Right cardiac atrium (tissue), 5 donors: Measurements from ENCODE around the gene CEP85. TPM values are rescaled to one million over a fixed set of nuclear protein-coding genes. Genes with fewer than 3 reads are reported as not detected.

Experiments
- ATAC-seq, 2 donors: fragments of 200-7000 bp; cut with Tn5 transposase; one replicate each; pipeline versions ENCODE4 v1.8.0 to v1.9.1; 2020; ENCODE audit warnings: moderate library complexity in 2 of 2, mild to moderate bottlenecking in 1 of 2
- DNase-seq, 3 donors: peaks; one replicate each; pipeline ENCODE4 v3.0.0-alpha.2; 2020
- H3K27ac ChIP-seq: one replicate; pipeline ENCODE4 v1.5.1; 2013; ENCODE audit warnings: mild to moderate bottlenecking, low read length, control low read depth, moderate library complexity
- H3K27me3 ChIP-seq: one replicate; pipeline ENCODE4 v1.6.1; 2013; ENCODE audit not compliant: control insufficient read depth, insufficient read depth
- H3K4me1 ChIP-seq: one replicate; pipeline ENCODE4 v1.6.1; 2013; ENCODE audit warnings: low read length; ENCODE audit not compliant: control insufficient read depth, insufficient read depth
- H3K4me3 ChIP-seq: one replicate; pipeline ENCODE4 v1.5.1; 2013; ENCODE audit warnings: low read length, control low read depth
- H3K9me3 ChIP-seq: one replicate; pipeline ENCODE4 v1.6.1; 2013; ENCODE audit warnings: low read length; ENCODE audit not compliant: control insufficient read depth
- WGBS: extraction: QIAGEN DNeasy Blood & Tissue Kit; methylation state at CpG from one replicate; pipeline ENCODE4 v1.1.7; 2013; 5-methylcytosine and 5-hydroxymethylcytosine counted together
- intact Hi-C, 4 donors: fragments of 100-400 bp; cut with DNase I; formaldehyde crosslinking; loops; one replicate each; pipeline versions ENCODE4 v1.11.0 to v1.14.0; 2022 to 2023
- polyA plus RNA-seq: library from polyadenylated mRNA; stranded (reverse); fragments of 200-250 nt; gene quantifications from one replicate; pipeline ENCODE4 v1.2.3, GENCODE V29; 2013
- total RNA-seq, 4 donors: library from RNA; stranded (reverse); fragmentation: NEBNext Ultra II Directional; extraction: Animal tissue kit (Norgen Biotek cat#: 25700); gene quantifications; one replicate each; pipeline ENCODE4 v1.2.1, GENCODE V29; 2021
- donor health status: healthy with polysubstance abuse.
- donor health status: DM: no; HTN: yes; CAD: no.
- donor health status: DM: no; HTN: no; CAD: no.
- donor health status: DM: no; HTN: yes; CAD: no; lungs with severe emphysema.
- donor health status: DM: yes; HTN: yes; CAD: no.

Gene CEP85
- total and polyA plus RNA-seq, 5 donors: 18.9 to 56.2 (median 24.8) TPM

DNA sequence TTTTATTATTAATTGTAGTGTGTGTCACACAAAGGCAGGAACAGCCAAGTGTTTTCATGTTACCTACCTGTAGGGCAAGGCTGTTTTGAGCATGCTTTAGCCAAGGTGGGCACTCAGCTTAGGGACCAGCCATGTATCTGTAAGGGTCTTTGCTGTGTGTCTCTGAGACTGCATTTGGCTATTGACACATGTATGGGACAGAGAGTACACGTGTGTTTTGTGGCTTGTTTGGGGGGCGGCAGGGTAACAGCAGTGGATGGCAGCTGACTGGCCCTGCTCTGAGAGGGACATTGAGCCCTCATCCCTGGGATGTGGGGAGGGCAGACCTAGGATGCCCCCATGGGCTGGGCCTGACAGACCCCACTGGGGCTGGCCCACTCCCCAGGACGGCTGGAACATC, 36.7 kb upstream of the CEP85 start:
- no peak overlapping the region for H3K4me3 ChIP-seq
- H3K4me1 ChIP-seq: peaks cover 3% of the 10 kb centered on the region
- ATAC-seq (no peak), DNase-seq (no peak)
- H3K27ac ChIP-seq: no peak overlapping the region
- 91% methylated on average over 3 of the region's 3 CpGs for WGBS
- intact Hi-C loops: no loop called here
- H3K27me3 ChIP-seq: no peaks in the 10 kb centered on the region
- H3K9me3 ChIP-seq: no peaks in the 10 kb centered on the region

DNA sequence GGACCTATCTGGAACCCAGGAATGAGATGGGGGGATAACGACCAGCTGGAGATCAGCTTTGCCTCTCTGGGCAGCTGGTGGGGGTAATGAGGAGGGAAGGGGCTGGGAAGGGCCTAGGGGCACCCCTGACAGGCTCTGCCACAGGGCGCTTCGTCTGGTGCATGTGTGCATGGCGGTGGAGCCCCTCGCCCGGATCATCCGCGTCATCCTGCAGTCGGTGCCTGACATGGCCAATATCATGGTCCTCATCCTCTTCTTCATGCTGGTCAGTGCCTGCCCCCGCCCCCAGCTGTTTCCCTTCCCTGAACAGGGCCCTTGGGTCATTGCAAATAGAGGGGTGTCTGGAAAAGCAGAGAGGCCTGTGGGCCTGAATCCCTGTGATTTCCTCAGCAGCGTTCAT, 36.2 kb upstream of the CEP85 start:
- WGBS: 86% methylated on average over 11 of the region's 11 CpGs
- peaks cover 3% of the 10 kb centered on the region for H3K4me1 ChIP-seq

DNA sequence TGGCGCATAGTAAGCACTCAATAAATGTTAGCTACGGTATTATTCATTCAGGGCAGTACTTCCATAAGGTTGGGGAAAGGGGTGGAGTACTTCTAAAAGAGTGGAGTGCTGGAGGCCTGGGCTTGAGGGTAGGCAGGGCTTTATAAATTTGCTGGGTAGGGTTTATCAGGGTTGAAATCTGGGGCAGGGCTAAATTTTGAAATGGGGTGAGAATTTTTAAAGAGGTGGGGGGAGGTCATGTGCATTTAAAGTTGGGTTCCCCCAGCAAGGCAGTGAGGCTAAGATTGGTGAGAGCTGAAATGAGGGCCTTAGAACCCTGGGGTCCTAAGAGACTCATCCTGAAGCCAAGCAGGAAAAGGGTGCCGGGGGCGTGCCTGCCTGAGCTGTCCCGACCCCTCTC, 33.6 kb upstream of the CEP85 start:
- intact Hi-C loops: no loop called here
- no peak for ATAC-seq
- DNase-seq: no peak
- 74% methylated on average over 5 of the region's 5 CpGs for WGBS
- Histone ChIP-seq H3K27ac (no peak overlapping the region), H3K4me3 (no peak overlapping the region), H3K9me3 (no peaks in the 10 kb centered on the region), H3K4me1 (peaks cover 3% of the 10 kb centered on the region), H3K27me3 (no peaks in the 10 kb centered on the region)

More for the DNA sequence above, 36.2 kb upstream of the CEP85 start:
- Histone ChIP-seq H3K4me3 (no peak overlapping the region), H3K9me3 (no peaks in the 10 kb centered on the region), H3K27ac (no peak overlapping the region), H3K27me3 (no peaks in the 10 kb centered on the region)
- intact Hi-C loops: no loop called here
- no peak for DNase-seq
- no peak for ATAC-seq

DNA sequence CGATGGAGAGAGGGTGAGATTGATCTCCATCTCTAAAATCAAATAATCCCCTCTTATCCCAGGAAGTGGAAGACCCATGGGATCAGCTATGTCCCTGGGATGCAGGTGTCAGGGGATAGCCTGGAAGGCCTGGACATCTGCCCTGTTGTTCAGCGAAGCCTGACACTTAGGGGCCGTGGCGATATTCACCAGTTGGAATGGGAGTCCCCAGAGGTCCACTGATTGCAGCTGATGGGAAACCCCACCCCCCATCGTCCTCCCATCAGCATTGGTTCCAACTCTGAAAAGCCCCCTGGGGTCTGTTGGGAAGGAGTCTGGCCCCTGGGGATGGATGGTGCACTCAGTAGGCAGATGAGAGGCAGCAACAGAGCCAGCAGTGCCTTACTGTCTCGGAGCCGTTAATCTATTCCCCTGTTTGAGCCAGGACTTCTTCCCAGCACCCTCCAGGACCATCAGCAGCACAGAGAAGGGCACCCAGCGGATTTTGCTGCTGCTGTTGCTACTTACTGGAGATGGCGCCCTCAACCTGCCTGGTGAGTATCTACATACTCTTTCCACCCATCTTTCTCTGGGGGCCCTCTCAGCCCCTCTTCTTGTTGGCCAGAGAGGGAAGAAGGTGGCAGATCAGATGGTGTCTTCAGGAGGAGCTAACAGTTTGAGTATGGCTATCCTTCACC, 30.2 kb upstream of the CEP85 start:
- H3K27me3 ChIP-seq: no peaks in the 10 kb centered on the region
- H3K4me3 ChIP-seq: no peak overlapping the region
- no peaks in the 10 kb centered on the region for H3K9me3 ChIP-seq
- DNase-seq (no peak), ATAC-seq (no peak)
- 75% methylated on average over 9 of the region's 9 CpGs for WGBS
- no peak overlapping the region for H3K27ac ChIP-seq
- intact Hi-C loops: no loop called here
- peaks cover 3% of the 10 kb centered on the region for H3K4me1 ChIP-seq

DNA sequence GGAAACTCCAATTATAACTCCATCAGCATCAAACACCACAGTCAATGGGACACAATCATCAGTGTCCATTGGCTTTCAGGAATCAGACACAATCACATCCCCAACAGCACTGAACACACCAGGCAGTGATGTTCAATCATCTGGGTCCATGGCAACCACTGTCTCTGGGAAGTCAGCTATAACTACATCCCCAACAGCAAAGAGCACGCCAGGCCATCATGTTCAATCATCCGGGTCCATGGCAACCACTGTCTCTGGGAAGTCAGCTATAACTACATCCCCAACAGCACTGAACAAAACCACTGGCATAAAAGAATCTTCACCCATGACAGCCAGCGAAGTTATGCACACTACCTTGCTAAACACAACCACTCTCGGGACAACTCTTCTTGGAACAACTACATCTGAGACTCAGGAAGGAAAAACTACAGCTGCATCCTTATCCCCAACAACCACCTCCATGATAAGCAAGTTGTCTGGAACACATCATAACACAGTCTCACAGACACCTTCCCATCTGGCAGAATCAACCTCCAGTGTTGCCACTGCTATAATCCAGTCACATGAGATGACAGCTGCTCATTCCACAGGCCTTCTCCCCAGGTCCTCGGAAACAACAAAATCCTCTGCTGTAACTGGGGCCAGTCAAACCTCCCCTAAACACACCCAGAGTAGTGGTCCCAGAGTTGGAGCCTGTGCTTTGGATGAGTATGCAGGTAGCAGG, 23.7 kb upstream of the CEP85 start:
- no peaks in the 10 kb centered on the region for H3K9me3 ChIP-seq
- H3K27me3 ChIP-seq: no peaks in the 10 kb centered on the region
- DNase-seq (no peak), ATAC-seq (peak; percentile 26 to 29)
- no peak overlapping the region for H3K4me3 ChIP-seq
- 50% methylated on average over 5 of the region's 5 CpGs for WGBS
- H3K4me1 ChIP-seq: no peaks in the 10 kb centered on the region
- intact Hi-C loops: no loop called here
- H3K27ac ChIP-seq: no peak overlapping the region

DNA sequence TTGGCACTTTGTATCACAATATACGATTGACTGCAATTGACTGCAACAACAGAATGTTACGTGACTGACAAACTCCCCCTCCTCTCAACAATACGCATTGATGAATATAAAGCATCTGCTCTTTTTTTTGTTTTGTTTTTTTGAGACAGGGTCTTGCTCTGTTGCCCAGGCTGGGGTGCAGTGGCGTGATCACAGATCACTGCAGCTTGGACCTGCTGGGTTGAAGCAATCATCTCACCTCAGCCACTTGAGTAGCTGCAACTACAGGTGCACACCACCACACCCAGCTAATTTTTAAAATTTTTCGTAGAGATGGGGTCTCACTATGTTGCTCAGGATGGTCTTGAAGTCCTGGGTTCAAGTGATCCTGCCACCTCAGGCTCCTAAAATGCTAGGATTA, 21.3 kb upstream of the CEP85 start:
- ATAC-seq (no peak), DNase-seq (no peak)
- Histone ChIP-seq H3K4me3 (no peak overlapping the region), H3K27ac (no peak overlapping the region), H3K4me1 (no peaks in the 10 kb centered on the region), H3K9me3 (no peaks in the 10 kb centered on the region), H3K27me3 (no peaks in the 10 kb centered on the region)
- intact Hi-C loops: no loop called here
- WGBS: 85% methylated on average over 5 of the region's 5 CpGs

DNA sequence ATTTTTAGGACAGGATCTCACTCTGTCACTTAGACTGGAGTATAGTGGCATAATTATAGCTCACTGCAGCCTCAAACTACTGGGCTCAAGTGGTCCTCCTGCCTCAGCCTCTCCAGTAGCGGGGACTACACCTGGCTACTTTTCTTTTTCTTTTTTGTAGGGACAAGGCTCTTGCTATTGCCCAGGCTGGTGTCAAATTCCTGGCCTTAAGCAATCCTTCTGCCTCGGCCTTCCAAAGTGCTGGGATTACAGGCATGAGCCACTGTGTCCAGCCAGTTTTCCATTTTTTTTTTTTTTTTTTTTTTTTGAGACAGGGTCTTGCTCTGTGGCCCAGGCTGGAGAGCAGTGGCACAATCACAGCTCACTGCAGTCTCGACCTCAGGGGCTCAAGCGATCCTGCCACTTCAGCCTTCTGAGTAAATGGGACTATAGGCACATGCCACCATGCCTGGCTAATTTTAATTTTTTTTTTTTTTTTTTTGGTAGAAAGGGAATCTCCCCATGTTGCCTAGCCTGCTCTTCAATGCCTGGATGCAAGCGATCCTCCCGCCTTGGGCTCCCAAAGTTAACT, 20.6 kb upstream of the CEP85 start:
- ATAC-seq: no peak
- intact Hi-C loops: no loop called here
- no peak for DNase-seq

DNA sequence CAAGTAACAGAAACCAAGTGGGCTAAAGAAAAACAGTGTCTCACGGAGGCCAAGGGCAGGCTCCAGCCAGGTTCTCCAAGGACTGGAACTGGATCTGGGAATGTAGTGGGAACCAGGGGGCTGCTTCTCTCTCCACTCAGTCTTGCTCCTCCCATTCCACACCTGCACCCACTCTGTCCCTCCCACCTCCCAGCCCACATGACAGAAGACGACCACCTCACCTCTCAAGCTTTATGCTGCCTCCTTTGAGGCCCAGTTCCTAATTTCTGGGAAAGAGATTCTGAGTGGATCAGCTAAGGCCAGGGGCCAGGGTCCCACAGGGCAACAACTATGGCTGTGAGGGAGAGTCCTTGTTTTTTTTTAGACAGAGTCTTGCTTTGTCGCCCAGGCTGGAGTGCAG, 18.8 kb upstream of the CEP85 start:
- Histone ChIP-seq H3K9me3 (no peaks in the 10 kb centered on the region), H3K27me3 (no peaks in the 10 kb centered on the region), H3K4me3 (no peak overlapping the region), H3K27ac (no peak overlapping the region), H3K4me1 (no peaks in the 10 kb centered on the region)
- intact Hi-C loops: no loop called here
- ATAC-seq (no peak), DNase-seq (no peak)
- 43% methylated on average over 3 of the region's 3 CpGs for WGBS

More for the DNA sequence above, 20.6 kb upstream of the CEP85 start:
- no peak overlapping the region for H3K27ac ChIP-seq
- no peaks in the 10 kb centered on the region for H3K27me3 ChIP-seq
- H3K4me3 ChIP-seq: no peak overlapping the region
- 88% methylated on average over 6 of the region's 6 CpGs for WGBS
- H3K9me3 ChIP-seq: no peaks in the 10 kb centered on the region
- H3K4me1 ChIP-seq: no peaks in the 10 kb centered on the region

DNA sequence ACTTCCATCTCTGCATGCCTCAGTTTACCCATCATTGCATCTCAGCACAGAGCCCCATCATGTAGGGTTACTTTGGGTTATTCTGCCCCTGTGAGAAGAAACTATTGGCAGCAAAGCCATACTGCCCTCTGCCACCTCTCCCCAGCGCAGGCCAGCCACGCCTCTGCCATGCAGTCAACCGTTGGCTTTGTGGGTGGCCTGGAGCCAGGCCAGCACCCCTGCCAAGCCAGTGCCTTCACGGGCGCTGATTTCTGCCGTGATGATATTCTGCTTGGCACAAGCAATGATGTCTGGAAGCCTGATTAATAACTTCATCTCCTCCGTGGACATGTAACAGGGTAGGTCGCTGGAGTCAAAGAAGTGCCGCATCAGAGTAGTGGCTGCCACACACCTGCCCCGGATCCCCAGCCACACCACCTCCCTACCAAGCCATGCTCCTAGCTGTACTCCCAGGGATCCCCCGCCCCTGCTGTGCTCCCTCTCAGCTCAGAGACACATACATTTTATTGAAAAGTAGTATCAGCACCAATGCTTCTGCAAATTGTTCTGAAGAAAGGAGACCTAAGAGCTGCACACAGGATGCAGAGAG, 15.0 kb upstream of the CEP85 start:
- Histone ChIP-seq H3K4me3 (no peak overlapping the region), H3K9me3 (no peaks in the 10 kb centered on the region), H3K27me3 (no peaks in the 10 kb centered on the region), H3K27ac (no peak overlapping the region), H3K4me1 (no peaks in the 10 kb centered on the region)
- WGBS: 54% methylated on average over 11 of the region's 11 CpGs
- intact Hi-C loops: no loop called here
- DNase-seq (peak in 2 of 3 donors; percentile 58 to 73), ATAC-seq (peak; percentile 33 to 34)

DNA sequence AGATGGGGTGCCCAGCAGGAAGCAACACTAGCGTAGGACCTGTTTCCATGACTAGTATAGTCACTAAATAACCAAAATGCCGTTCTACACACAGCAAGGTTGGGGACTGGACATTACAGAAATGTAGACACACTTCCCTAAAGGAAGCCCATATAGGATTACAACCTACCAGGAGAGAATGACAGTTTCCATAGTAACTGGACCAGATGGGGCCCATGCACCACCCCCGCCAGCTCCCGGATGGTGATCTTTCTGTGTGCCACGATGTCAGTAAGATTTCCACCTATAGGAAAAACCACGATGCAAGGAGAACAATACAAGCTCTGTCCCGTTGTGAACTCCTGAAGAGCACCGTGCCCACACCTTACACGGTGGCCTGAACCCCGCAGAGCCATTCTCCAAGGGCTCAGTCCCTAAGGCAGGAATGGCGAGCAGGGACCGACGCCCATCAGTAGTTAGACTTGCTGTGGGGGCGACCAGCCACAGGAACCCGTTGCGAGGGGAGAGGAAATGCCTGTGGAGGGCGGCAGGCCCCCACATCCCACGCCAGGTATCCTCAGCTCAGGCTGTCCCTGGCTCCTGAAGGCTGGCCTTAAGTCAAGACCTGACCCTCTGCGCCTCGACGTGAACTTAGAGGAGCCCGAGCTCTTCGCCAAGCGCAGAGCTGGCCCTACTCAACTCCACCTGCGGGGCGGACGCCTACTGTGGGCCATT, 13.6 kb upstream of the CEP85 start:
- no peak for DNase-seq
- Histone ChIP-seq H3K4me3 (no peak overlapping the region), H3K9me3 (no peaks in the 10 kb centered on the region), H3K27ac (no peak overlapping the region), H3K27me3 (no peaks in the 10 kb centered on the region), H3K4me1 (no peaks in the 10 kb centered on the region)
- intact Hi-C loops: no loop called here
- WGBS: 64% methylated on average over 27 of the region's 27 CpGs
- ATAC-seq: no peak

DNA sequence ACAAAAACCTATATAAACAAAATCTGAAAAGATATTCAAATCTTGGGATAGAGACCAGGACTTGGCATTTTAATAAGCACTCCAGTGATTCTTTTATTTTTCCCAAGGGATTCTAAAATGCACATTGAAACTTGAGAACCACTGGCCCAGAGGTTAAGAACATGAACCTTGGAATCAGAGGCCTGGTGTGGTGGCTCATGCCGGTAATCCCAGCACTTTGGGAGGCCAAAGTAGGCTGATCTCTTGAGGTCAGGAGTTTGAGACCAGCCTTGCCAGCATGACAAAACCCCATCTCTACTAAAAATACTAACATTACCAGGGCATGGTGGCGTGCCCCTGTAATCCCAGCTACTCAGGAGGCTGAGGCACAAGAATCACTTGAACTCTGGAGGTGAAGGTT, 12.9 kb upstream of the CEP85 start:
- no peaks in the 10 kb centered on the region for H3K4me1 ChIP-seq
- H3K27ac ChIP-seq: no peak overlapping the region
- H3K9me3 ChIP-seq: no peaks in the 10 kb centered on the region
- 86% methylated on average over 2 of the region's 2 CpGs for WGBS
- no peaks in the 10 kb centered on the region for H3K27me3 ChIP-seq
- no peak for DNase-seq
- ATAC-seq: no peak
- intact Hi-C loops: no loop called here
- no peak overlapping the region for H3K4me3 ChIP-seq
